ENCODE results near the gene ALPI.

ALPI gene

DNA sequence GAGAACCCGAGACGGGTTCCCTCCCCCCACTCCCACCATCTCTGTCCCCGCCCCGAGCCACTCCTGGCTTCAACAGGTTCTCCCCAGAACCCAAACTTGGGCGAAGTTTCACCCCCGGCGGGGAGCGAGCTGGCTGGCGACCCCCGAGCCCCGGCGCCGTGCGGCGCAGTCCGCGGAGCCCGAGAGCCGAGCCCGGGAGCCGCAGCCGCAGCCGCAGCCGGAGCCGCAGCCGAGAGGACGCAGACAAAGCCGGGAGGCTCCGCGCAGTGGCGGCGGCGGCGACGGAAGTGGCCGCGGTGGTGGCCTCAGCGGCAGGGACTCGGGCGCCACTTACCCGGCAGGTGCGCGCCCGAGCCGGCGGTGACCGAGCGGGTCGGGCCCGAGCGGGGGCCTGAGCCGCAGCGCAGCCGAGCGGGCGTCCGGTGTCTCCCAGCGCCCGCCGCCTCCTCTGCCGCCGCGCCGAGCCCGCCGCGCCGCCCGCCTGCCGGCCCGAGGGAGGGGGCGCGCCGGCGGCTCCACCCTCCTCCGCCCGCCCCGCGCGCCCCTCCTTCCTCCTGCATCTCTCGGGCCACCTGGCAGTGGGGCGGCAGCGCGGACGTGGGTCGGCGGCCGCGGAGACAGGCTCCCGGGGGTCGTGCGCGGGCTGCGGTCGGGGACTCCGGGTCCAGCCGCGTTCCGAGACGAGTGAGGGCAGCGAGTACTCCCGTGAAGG lies 31.6 kb downstream of the ALPI start, which contains the start of gene ECEL1:
TSS of gene ECEL1 (minus strand) at position 450 of the 712 bp plus-strand sequence. CDS start 1,181 bp downstream, outside the sequence.
- H3K79me2 ChIP-seq (ENCODE audit: low read length), result no peaks in the 10 kb centered on the region
- no peak within 1 kb of the TSS for H3K4me3 ChIP-seq (ENCODE audit: low read length)
- H3K9ac ChIP-seq (ENCODE audit: low read length), result no peak within 1 kb of the TSS
- H3K27me3 ChIP-seq (ENCODE audit: low read depth, low read length), result no peaks in the 10 kb centered on the region
- no peaks in the 10 kb centered on the region for H3K36me3 ChIP-seq (replicated peaks; ENCODE audit: low read depth, low read length)
- H4K20me1 ChIP-seq (ENCODE audit: insufficient read depth, low read length), result no peaks in the 10 kb centered on the region
- no peak within 1 kb of the TSS for H3K27ac ChIP-seq (ENCODE audit: low read length)
- no peak within 1 kb of the TSS for H2AFZ ChIP-seq (ENCODE audit: low read depth, low read length)
- H3K9me3 ChIP-seq (ENCODE audit: insufficient read depth, low read length), result no peaks in the 10 kb centered on the region
- H3K4me1 ChIP-seq (ENCODE audit: low read length), result no peaks in the 10 kb centered on the region
- no peak within 1 kb of the TSS for H3K4me2 ChIP-seq (ENCODE audit: low read length)
- TF ChIP-seq, protein P1, sequence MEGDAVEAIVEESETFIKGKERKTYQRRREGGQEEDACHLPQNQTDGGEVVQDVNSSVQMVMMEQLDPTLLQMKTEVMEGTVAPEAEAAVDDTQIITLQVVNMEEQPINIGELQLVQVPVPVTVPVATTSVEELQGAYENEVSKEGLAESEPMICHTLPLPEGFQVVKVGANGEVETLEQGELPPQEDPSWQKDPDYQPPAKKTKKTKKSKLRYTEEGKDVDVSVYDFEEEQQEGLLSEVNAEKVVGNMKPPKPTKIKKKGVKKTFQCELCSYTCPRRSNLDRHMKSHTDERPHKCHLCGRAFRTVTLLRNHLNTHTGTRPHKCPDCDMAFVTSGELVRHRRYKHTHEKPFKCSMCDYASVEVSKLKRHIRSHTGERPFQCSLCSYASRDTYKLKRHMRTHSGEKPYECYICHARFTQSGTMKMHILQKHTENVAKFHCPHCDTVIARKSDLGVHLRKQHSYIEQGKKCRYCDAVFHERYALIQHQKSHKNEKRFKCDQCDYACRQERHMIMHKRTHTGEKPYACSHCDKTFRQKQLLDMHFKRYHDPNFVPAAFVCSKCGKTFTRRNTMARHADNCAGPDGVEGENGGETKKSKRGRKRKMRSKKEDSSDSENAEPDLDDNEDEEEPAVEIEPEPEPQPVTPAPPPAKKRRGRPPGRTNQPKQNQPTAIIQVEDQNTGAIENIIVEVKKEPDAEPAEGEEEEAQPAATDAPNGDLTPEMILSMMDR (IDR thresholded peaks at IDR 0.05; ENCODE audit: low read depth, low read length), result no peak
- no peak for TF ChIP-seq EZH2phosphoT487 (IDR thresholded peaks at IDR 0.05; ENCODE audit: low read depth)

DNA sequence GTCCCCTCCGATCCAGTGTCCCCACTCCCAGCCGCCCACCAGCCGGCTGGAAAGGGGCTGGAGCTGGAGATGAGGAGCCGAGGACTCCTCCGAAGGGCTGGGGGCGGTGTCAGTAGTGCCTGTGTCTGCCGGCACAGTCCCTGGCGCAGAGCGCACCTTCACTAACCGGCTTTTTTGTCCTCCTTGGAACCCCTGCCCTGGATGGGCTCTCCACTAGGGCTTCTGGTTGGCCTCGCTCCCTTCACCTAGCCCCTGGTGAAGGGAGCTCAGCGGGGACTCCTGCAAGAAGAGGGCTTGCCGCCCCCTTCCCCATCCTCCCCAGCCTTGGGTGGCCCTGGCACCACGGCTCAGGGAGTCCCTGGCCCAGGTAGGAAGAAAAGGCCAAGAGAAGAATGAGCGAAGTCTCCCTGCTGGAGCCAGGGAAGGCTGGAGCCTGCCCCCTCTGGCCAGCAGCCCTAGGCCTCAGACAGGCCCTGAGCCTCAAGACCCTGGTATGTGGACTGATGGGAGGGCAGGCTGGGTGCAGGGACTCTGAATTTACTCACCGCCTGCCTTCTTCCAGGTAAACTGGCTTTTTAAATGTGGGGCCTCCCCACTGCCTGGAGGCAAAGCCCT lies 32.3 kb downstream of the ALPI start:
- Histone ChIP-seq H3K9ac (ENCODE audit: low read length) (no peak overlapping the region), H3K27me3 (ENCODE audit: low read depth, low read length) (no peaks in the 10 kb centered on the region), H3K4me2 (ENCODE audit: low read length) (no peak overlapping the region), H4K20me1 (ENCODE audit: insufficient read depth, low read length) (no peaks in the 10 kb centered on the region), H3K9me3 (ENCODE audit: insufficient read depth, low read length) (no peaks in the 10 kb centered on the region), H3K4me3 (ENCODE audit: low read length) (no peak overlapping the region), H3K27ac (ENCODE audit: low read length) (no peak overlapping the region), H3K79me2 (ENCODE audit: low read length) (no peaks in the 10 kb centered on the region), H3K36me3 (replicated peaks; ENCODE audit: low read depth, low read length) (no peaks in the 10 kb centered on the region), H2AFZ (ENCODE audit: low read depth, low read length) (no peak overlapping the region), H3K4me1 (ENCODE audit: low read length) (no peaks in the 10 kb centered on the region)
- TF ChIP-seq, protein P1 (IDR thresholded peaks at IDR 0.05; ENCODE audit: low read depth, low read length), result no peak
- TF ChIP-seq EZH2phosphoT487 (IDR thresholded peaks at IDR 0.05; ENCODE audit: low read depth), result no peak

DNA sequence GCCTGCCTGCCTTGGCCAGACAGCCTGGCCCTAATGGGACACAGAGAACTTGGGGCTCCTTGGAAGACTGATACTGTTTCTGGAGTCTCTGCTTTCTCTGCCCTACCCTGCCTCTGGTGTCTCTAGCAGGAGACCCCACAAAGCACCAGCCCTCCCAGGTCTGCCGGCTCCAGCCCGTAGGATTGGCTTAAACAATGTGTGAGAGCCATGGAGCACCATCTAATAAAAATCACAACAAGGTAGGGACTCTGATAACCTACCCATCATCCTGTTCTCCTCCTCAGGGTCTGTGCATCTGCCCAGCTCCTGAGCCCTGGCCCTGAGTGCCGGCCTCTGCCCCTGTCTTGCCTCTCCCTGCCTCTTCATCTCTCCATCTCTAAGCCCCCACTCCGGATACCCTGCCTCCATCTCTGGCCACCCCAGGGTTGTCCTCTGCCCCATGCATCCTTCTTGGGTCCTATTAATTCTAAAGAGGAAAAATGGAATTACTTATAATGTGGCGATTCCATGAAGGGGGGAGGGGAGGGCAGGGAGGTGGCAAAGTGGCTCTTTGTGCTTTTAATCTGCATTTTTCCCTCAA lies 32.9 kb downstream of the ALPI start:
- no peak for TF ChIP-seq EZH2phosphoT487 (IDR thresholded peaks at IDR 0.05; ENCODE audit: low read depth)
- TF ChIP-seq, protein P1 (IDR thresholded peaks at IDR 0.05; ENCODE audit: low read depth, low read length), result no peak
- Histone ChIP-seq H4K20me1 (ENCODE audit: insufficient read depth, low read length) (no peaks in the 10 kb centered on the region), H3K4me3 (ENCODE audit: low read length) (no peak overlapping the region), H3K9me3 (ENCODE audit: insufficient read depth, low read length) (no peaks in the 10 kb centered on the region), H3K4me2 (ENCODE audit: low read length) (no peak overlapping the region), H3K36me3 (replicated peaks; ENCODE audit: low read depth, low read length) (no peaks in the 10 kb centered on the region), H3K27me3 (ENCODE audit: low read depth, low read length) (no peaks in the 10 kb centered on the region), H3K79me2 (ENCODE audit: low read length) (no peaks in the 10 kb centered on the region), H2AFZ (ENCODE audit: low read depth, low read length) (no peak overlapping the region), H3K9ac (ENCODE audit: low read length) (no peak overlapping the region), H3K4me1 (ENCODE audit: low read length) (no peaks in the 10 kb centered on the region), H3K27ac (ENCODE audit: low read length) (no peak overlapping the region)

DNA sequence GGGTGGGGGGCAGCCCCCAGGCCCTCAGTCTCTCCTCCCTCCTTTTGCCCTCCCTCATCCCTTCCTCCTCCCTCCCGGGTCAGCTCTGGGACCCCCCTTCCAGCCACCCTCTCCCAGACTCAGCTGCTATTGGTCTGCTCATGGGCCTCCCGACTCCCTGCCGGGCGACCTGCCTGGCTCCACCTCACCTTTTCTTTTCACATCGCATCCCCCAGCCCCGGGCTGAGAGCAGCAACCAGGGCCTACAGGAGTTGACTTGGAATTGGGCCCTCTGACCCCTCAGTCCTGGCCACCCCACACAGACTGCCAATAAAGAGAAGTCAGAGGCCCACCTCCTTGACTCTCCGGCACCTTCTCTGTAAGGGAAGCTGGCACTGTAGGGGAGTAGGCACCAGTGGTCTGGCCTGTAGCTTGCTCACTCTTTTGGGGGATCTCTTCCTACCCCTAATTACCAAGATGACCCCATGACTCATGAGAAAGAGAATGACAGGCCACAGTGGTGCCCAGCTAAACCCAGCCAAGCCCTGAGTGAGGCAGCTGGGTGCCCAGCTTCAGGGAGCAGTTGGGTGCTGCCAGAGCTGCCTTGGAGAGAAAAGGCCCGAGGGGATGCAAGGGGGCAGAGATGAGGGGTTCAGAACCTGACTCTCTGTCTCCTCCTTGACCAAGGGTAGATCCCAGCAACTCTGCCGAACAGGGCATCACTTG lies 33.7 kb downstream of the ALPI start:
- H4K20me1 ChIP-seq (ENCODE audit: insufficient read depth, low read length), result no peaks in the 10 kb centered on the region
- no peaks in the 10 kb centered on the region for H3K9me3 ChIP-seq (ENCODE audit: insufficient read depth, low read length)
- no peak overlapping the region for H3K4me3 ChIP-seq (ENCODE audit: low read length)
- no peaks in the 10 kb centered on the region for H3K4me1 ChIP-seq (ENCODE audit: low read length)
- H3K27me3 ChIP-seq (ENCODE audit: low read depth, low read length), result no peaks in the 10 kb centered on the region
- H3K4me2 ChIP-seq (ENCODE audit: low read length), result no peak overlapping the region
- H3K79me2 ChIP-seq (ENCODE audit: low read length), result no peaks in the 10 kb centered on the region
- TF ChIP-seq, protein P1 (IDR thresholded peaks at IDR 0.05; ENCODE audit: low read depth, low read length), result no peak
- no peak for TF ChIP-seq EZH2phosphoT487 (IDR thresholded peaks at IDR 0.05; ENCODE audit: low read depth)
- no peak overlapping the region for H3K9ac ChIP-seq (ENCODE audit: low read length)
- H3K27ac ChIP-seq (ENCODE audit: low read length), result no peak overlapping the region
- no peak overlapping the region for H2AFZ ChIP-seq (ENCODE audit: low read depth, low read length)
- no peaks in the 10 kb centered on the region for H3K36me3 ChIP-seq (replicated peaks; ENCODE audit: low read depth, low read length)
